Middle frontal gyrus (tissue), 1 donor: ENCODE data around the gene IQCK.

Experiments used
- DNase-seq: peaks from one replicate; pipeline ENCODE4 v3.0.0-alpha.2; 2015; ENCODE audit warnings: low spot score; ENCODE audit errors: extremely low spot score

The IQCK gene

DNA sequence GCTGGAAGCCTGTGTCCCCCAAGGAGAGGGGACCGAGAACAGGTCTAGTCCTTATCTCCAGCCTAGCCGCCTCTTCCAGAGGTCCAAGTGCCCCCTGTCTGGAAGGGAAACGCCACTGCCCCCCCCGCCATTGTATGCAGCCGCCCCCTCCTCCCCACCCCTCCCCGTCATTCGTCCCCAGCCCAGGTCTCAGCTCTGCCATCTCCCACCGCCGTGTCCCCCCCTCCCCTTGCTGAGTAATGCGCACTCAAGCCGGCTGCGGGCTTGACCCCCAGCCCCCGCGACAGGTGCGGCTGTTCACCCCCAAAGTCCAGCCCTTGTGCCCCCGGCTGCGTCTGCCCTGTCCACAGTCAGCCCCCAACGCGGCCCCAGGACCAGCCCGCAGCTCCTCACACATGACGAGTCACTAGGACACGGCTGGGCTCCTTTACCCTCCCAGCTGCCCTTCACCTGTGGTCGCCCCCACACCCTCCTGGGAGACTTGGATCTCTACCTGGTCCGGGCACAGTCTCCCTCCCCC, 166.0 kb downstream of the IQCK start:
- DNase-seq: no peak

DNA sequence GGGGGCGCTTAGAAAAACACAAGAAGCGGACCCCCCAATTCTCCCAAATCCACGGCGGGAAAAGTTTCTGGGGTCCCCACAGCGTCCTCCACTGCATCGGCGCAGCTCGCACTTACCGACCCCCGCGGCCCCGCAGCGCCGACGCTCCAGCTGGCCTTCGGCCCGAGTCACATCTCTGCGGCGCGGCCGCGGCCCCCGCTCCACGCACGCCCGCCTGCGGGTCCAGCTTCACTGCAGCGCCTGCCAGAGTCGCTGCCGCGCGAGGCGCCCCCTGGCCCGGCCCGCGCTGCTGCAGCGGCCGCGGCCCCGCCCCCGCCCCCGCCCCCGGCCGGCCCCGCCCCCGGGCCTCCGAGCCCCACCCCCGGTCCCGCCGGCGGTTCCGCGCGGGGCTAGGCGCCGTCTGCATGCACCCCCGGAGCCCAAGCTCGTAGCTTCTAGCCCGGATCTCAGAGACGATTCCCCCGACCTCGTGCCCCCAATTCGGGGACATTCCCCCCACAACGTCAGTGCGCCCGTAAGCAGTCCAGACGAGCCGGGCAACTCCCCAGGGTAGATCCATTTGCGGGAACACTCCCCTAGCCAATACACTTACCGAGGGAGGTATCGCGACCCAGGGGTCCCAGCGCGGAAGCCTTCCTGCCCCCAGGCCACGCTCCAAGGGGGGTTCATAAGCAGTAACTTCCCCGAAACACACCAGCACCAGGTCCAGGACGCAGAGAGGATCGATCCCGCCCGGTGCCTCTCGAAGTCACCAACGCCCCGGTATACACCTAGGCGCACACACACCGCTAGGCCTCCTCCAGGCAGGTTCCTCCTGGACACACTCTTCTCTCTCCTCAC, 166.8 kb downstream of the IQCK start, which contains the start of gene GPRC5B:
Gene GPRC5B (minus strand): TSS at position 238 of the 840 bp plus-strand sequence. CDS start 12,003 bp downstream, outside the sequence.
- no peak for DNase-seq

DNA sequence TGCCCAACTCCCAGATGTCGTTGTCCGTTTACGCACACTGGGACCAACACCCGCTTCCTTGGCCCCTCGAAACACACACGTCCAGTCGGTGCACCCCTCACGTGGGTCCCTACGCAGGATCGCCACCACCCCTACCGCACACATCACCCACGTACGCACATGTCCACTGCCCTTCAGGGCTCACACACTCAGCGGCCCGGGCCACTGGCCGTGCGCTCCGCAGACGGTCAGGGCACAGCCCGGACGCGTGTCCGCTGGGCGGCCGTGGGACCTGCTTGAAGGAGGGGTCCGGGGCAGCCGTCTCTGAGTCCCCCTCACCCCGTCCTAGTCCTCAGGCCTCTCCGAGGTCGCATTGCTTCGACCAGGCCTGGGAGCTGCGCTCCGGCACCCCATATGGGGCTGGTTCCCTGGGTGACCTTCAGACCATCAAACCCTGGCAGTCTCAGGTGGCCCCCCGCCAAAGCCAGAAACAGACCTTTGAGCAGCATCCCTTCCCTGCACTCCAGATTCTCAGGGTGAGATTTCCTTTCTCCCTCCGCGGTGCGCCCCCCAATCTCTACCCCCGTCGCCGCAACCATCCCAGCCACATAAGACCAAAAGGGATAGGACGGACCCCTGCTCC, 167.5 kb downstream of the IQCK start:
- no peak for DNase-seq

DNA sequence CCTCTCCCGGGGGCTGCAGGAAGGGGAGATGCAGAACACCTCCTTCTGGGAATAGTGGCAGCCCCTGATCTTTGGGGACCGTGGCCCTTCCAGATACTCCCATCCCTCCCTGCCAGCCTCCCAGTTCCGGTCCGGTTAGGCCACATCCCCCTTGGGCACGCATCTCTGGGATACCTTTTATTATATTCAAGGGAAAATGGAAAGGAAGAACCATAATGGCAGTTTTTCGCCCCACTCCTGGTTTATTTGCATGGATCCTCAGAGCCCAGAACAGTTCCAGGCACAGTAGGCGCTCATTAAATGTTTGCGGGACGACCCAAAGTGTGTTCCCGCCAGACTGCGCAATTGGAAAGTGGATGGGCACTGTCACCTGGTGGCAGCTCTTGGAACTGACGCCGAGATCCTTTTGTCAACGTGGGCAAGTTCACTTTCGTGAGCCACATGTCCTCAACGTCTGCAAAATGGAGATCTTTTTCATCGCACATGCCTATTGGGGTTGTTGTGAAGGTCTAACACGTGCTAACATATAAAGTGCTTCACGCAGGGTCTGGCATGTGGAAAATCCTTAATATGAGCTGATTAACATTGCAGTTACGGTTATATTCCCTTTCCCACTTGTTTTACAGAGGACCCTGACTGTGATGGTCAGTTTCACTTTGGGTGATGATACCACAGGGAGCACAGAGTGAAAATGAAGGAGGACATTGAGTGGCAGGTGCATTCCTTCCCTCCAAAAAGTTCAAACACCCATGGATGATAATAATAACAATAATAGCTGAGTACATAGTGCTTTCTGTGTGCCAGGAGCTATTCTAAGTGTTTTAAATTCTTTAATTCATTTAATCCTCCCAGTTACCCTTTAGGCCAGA, 168.2 kb downstream of the IQCK start:
- DNase-seq: peak; percentile 81

DNA sequence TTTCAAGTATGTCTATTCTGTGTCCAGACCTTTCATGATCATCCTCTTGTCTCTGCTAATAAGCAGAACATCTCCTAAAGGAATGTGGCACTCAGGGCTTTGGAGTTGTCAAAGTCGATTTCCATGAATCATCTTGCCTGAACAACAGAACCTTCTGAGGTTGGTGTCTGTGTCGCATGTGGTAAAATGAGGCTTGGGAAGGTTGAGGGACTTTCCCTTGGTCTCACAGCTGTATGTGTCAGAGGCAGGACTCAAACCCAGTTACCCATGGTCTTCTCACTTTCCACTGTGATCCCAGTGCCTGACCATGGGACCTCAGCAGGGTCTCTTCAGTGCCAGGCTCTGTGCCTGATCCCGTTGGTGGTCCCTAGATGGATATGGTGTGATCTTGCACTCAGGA, 170.8 kb downstream of the IQCK start:
- no peak for DNase-seq

DNA sequence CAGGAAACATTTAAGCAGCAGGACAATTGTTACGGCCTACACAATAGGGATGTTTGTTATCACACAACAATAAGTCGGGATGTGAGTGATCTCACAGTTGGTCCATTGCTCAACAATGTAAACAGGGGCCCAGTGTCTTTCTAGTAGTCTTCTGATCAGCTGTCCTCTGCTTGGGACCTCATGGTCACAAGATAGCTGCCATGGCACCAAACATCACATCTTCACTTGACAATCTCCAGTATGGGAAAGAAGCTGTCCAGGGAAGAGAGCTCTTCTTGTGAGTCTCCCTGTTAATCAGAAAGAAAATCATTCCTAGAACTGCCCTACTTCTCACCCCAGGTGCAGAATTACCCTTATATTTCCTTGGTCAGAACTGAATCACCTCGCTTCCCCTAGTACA, 172.8 kb downstream of the IQCK start:
- DNase-seq: no peak

DNA sequence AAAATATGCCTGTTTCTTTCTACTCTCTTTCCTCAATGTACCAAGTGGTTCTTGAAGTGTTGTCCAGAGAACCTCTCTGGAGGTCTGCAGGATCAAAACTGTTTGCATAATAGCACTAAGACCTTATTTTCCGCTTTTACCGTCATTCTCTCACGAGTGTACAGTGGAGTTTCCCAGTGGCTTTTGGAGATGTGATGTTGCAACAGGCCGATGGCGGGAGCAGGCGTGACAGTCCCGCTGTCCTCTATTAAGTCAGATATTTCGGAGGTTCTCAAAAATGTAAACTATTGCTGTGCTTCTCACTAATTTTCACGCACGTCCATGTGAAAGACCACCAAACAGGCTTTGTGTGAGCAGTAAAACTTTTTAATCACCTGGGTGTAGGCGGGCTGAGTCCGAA, 174.8 kb downstream of the IQCK start:
- DNase-seq: no peak

DNA sequence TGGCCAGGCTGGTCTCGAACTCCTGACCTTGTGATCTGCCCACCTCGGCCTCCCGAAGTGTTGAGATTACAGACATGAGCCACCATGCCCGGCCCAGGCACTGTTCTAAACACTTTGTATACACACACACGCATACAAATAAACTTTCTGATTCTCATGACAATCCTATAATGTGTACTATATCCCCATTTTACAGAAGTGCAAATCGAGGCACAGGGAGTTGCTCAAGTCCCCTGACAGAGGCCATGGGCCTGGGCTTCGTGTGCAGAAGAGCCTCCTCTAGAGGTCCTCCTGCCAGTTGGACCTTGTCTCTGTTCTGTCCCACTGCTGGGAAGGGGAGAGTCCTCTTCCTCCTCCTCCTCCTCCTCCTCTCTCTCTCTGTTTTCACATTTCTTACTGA, 176.5 kb downstream of the IQCK start:
- DNase-seq: no peak

DNA sequence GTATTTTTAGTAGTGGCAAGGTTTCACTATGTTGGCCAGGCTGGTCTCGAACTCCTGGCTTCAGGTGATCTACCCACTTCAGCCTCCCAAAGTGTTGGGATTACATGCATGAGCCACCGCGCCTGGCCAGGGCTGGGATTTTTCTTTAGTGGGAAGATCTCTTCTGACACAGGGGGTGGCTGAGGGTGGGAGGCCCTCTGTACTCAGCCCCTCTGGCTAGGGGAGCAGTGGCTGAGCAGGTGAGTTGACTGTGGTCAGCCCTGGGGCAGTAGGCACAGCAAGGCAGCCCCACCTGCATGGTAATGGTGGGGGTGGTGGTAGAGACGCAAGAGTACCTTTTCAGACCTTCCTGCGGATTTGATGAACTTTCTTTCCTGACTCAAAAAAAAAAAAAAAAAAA, 178.9 kb downstream of the IQCK start:
- no peak for DNase-seq

DNA sequence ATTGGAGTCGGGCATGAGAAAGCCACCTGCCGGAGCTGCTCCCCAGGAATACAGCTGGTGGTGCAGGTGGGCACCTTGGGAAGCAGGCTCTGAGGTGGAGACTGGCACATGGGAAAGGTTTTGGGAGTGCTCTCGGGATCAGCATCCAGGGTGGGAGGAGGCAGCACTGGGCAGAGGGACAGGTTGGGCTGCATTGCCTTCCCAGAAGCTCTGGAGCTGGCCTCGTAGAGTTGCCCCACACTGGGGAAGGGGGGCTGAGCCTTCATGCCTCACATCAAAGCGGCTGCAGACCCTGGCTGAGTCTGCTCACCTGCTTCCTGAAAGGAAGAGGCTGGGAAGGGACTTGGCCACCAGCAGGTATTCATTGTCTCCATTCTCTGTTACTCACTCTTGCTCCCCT, 180.1 kb downstream of the IQCK start:
- DNase-seq: no peak

DNA sequence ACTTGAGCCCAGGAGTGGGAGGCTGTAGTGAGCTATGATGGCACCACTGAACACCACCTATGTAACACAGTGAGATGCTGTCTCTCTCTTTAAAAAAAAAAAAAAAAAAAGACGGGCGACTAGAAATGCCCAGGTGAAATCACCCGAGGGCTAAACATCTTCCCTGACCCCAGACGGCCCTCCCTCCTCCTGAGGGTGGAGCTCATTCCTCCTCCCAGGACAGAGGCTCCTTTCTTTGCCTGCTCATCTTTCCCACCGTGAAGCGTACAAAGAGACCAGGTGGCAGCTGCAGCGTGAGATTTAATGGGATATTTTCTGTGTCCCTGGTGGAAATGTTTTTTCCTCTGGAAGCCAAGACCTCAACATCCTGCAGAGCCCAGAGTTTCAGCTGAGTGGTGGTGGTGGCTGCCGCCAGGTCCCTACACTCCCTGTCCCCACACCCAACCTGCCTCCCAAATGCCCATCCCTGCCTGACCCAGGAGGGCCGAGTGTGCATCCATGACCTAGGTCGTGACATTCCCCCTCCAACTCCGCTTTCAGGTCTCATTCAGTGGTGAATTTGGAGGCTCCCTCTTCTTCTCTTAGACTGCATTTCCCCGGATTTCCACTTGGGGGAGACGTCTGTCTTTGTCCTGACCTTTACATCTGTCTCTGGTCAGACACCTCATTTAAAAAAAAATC, 181.0 kb downstream of the IQCK start:
- DNase-seq: no peak

DNA sequence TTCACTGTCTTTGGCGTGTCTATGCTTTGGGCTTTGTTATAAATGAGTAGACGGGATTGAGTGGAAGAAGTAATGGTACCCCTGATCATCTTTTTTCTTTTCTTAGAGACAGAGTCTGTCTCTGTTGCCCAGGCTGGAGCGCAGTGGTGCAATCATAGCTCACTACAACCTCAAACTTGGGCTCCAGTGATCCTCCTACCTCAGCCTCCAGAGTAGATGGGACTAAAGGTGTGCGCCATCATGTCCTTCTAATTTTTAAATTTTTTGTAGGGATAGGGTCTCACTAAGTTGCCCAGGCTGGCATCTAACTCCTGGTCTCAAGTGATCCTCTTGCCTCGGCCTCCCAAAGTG, 181.5 kb downstream of the IQCK start:
- DNase-seq: no peak

DNA sequence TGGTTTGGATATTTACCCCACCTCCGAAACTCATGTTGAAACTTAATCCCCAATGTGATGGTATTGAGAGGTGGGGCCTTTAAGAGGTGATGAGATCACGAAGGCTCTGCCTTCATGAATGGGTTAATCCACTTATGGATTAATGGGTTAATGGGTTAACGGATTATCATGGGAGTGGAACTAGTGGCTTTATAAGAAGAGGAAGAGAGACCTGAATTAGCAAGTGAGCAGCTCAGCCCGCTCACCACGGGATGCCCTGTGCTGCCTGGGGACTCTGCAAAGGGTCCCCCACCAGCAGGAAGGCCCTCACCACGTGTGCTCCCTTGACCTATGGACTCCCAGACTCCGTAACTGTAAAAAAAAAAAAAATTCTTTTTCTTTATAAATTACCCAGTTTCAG, 183.1 kb downstream of the IQCK start:
- DNase-seq: no peak

DNA sequence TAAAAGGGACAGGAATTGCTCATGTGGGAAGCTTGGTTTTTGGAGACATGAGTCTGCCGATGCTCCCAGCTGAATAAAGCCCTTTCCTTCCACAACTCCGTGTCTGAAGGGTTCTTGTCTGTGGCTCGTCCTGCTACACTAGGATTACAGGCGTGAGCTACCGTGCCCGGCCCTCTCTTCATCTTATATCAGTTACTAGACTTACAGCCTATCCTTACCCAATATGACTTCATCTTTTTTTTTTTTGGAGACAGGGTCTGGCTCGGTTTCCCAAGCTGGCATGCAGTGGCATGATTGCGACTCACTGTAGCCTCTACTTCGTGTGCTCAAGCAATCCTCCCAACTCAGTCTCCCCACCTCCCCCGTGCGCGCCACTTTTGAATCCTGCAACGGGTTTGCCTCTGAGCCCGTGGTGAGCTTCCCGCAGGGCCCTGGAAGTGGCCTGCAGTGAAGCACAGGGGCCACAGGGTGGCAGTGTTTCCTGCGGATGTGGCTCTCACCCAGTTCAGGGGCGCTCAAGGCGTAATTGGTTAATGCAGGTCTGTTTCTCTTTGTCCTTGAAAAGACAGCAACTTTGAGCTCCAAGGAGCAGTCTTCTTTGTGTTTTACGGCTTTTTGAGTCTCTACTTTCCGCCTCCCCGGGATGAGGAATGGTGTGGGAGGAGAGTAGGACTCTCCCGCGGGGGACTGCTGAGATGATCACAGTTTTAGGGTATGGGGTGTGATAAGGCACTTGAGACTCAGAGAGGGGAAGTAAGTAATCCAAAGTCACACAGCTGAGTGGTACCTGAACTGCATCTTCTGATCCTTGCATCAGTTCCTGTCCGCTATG, 189.3 kb downstream of the IQCK start:
- DNase-seq: peak; percentile 14
